GM10248 (cell line): Measurements from ENCODE around the gene SLC25A31.

Experiments used
- CTCF ChIA-PET: fragments of 300-600 bp; sonication (Branson Sonifier 250); formaldehyde crosslinking; extraction: SDS; loops from one replicate; lab custom pipeline; 2021; ENCODE audit warnings: antibody characterized with exemption; lab: Yijun Ruan, JAX
- POLR2A ChIA-PET: fragments of 350-650 bp; sonication (Branson Sonifier 250); formaldehyde crosslinking; extraction: SDS; loops from one replicate; lab custom pipeline; 2020; ENCODE audit warnings: antibody characterized with exemption; lab: Yijun Ruan, JAX
- DNase-seq: peaks from one replicate; pipeline ENCODE4 v3.0.0; 2012; ENCODE audit errors: extremely low spot score
- TF ChIP-seq, protein P1 (sequence below): IDR thresholded peaks from 2 replicates; pipeline ENCODE4 v1.5.1; 2012; ENCODE audit warnings: mild to moderate bottlenecking, low read depth; ENCODE audit errors: extremely low read depth, missing control alignments, control extremely low read depth

The SLC25A31 gene

DNA sequence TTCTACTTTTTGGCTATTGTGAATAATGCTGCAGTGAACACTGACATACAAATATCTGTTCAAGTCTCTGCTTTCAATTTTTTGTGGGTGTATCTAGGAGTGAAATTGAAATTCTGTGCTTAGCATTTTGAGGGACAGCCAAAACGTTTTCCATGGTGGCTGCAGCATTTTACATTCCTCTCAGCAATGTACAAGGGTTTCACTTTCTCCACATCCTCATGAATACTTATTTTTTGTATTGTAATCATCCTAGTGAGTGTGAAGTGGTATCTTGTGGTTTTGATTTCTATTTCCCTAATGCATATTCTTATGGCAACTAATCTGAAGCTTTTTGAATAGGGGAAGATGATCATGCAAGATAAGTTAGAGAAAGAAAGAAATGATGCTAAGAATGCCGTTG, 92.2 kb downstream of the SLC25A31 start:
- TF ChIP-seq, protein P1, sequence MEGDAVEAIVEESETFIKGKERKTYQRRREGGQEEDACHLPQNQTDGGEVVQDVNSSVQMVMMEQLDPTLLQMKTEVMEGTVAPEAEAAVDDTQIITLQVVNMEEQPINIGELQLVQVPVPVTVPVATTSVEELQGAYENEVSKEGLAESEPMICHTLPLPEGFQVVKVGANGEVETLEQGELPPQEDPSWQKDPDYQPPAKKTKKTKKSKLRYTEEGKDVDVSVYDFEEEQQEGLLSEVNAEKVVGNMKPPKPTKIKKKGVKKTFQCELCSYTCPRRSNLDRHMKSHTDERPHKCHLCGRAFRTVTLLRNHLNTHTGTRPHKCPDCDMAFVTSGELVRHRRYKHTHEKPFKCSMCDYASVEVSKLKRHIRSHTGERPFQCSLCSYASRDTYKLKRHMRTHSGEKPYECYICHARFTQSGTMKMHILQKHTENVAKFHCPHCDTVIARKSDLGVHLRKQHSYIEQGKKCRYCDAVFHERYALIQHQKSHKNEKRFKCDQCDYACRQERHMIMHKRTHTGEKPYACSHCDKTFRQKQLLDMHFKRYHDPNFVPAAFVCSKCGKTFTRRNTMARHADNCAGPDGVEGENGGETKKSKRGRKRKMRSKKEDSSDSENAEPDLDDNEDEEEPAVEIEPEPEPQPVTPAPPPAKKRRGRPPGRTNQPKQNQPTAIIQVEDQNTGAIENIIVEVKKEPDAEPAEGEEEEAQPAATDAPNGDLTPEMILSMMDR: no peak
- no peak for DNase-seq
- ChIA-PET POLR2A (no interaction called here), CTCF (no interaction called here)
